CD4-positive, CD25-positive, alpha-beta regulatory T cell (primary cell): Measurements from ENCODE around the gene AGPAT4. TPM values are rescaled to one million over a fixed set of nuclear protein-coding genes. Genes with fewer than 3 reads are reported as not detected.

Experiments
- ATAC-seq, 2 donors: fragments of 150-1000 bp; cut with Tn5 transposase; one replicate each; pipeline ENCODE4 v1.10.0; 2021; ENCODE audit warnings: low read depth in 2 of 2, moderate number of reproducible peaks in 2 of 2, moderate library complexity in 1 of 2
- DNase-seq, 3 donors: peaks; one replicate each; pipeline versions ENCODE4 v3.0.0 to v3.0.0-alpha.2; 2012 to 2022; ENCODE audit warnings: mixed read lengths in 1 of 3
- H3K27ac ChIP-seq: one replicate; pipeline ENCODE4 v1.7.0; 2013; ENCODE audit warnings: mild to moderate bottlenecking, low read length; ENCODE audit not compliant: insufficient read depth, poor library complexity, severe bottlenecking
- H3K27me3 ChIP-seq: one replicate; pipeline ENCODE4 v1.7.0; 2013; ENCODE audit warnings: low read length; ENCODE audit not compliant: control insufficient read depth, insufficient read depth
- H3K36me3 ChIP-seq: one replicate; pipeline ENCODE4 v1.7.0; 2013; ENCODE audit warnings: mild to moderate bottlenecking, low read length, moderate library complexity; ENCODE audit not compliant: control insufficient read depth, insufficient read depth
- H3K4me1 ChIP-seq: 2 replicates; pipeline ENCODE4 v1.7.0; 2013; ENCODE audit warnings: mild to moderate bottlenecking, low read length; ENCODE audit not compliant: insufficient read depth, control insufficient read depth, poor library complexity, severe bottlenecking
- H3K4me3 ChIP-seq: one replicate; pipeline ENCODE4 v1.7.0; 2013; ENCODE audit warnings: low read depth, mild to moderate bottlenecking, low read length, moderate library complexity
- H3K9me3 ChIP-seq, 2 experiments: 1 replicate in 1 of 2; 2 replicates in 1 of 2; pipeline ENCODE4 v1.7.0; 2013; ENCODE audit warnings: low read length in 2 of 2, mild to moderate bottlenecking in 1 of 2, moderate library complexity in 1 of 2; ENCODE audit not compliant: control insufficient read depth in 2 of 2
- H3K27ac Mint-ChIP-seq, 3 donors: one replicate each; pipeline ENCODE4 v1.8.0; 2020 to 2022; ENCODE audit warnings: mild to moderate bottlenecking in 3 of 3, mixed read lengths in 3 of 3, moderate library complexity in 2 of 3
- H3K27me3 Mint-ChIP-seq: one replicate; pipeline ENCODE4 v1.8.0; 2022; ENCODE audit warnings: mild to moderate bottlenecking, mixed read lengths
- H3K36me3 Mint-ChIP-seq: one replicate; pipeline ENCODE4 v1.8.0; 2020; ENCODE audit warnings: mixed read lengths
- H3K4me1 Mint-ChIP-seq, 4 donors: one replicate each; pipeline ENCODE4 v1.8.0; 2020 to 2022; ENCODE audit warnings: mixed read lengths in 4 of 4, mild to moderate bottlenecking in 1 of 4
- H3K4me3 Mint-ChIP-seq, 4 donors: one replicate each; pipeline ENCODE4 v1.8.0; 2020 to 2022; ENCODE audit warnings: mild to moderate bottlenecking in 4 of 4, mixed read lengths in 4 of 4, moderate library complexity in 3 of 4
- H3K9me3 Mint-ChIP-seq, 7 donors: one replicate each; pipeline ENCODE4 v1.8.0; 2020 to 2022; ENCODE audit warnings: mixed read lengths in 7 of 7, mild to moderate bottlenecking in 3 of 7, moderate library complexity in 2 of 7
- polyA plus RNA-seq, 4 donors: library from polyadenylated mRNA; unstranded; fragments of 300-500 nt; fragmentation: Illumina TruSeq; gene quantifications; one replicate each; pipeline ENCODE4 v1.2.3, GENCODE V29; 2021
- total RNA-seq: library from RNA; stranded (reverse); gene quantifications from one replicate; pipeline ENCODE4 v1.2.3, GENCODE V29; 2022

AGPAT4 gene
- total and polyA plus RNA-seq, 5 donors from 2014 or later = 2.4 to 14.6 (median 4.1) TPM

GRCh38 chr6:161150136-161150535 is 123.7 kb downstream of the AGPAT4 start:
- H3K27ac ChIP-seq = no peak overlapping the region
- no peak overlapping the region for H3K4me3 Mint-ChIP-seq
- DNase-seq = no peak
- H3K36me3 ChIP-seq = no peaks in the 10 kb centered on the region
- no peaks in the 10 kb centered on the region for H3K9me3 Mint-ChIP-seq
- H3K9me3 ChIP-seq = no peaks in the 10 kb centered on the region
- no peaks in the 10 kb centered on the region for H3K27me3 Mint-ChIP-seq
- no peak overlapping the region for H3K4me3 ChIP-seq
- H3K4me1 Mint-ChIP-seq = no peaks in the 10 kb centered on the region
- no peak overlapping the region for H3K27ac Mint-ChIP-seq
- H3K27me3 ChIP-seq = no peaks in the 10 kb centered on the region
- ATAC-seq = no peak
- peaks cover 6% of the 10 kb centered on the region for H3K36me3 Mint-ChIP-seq
- no peaks in the 10 kb centered on the region for H3K4me1 ChIP-seq

DNA sequence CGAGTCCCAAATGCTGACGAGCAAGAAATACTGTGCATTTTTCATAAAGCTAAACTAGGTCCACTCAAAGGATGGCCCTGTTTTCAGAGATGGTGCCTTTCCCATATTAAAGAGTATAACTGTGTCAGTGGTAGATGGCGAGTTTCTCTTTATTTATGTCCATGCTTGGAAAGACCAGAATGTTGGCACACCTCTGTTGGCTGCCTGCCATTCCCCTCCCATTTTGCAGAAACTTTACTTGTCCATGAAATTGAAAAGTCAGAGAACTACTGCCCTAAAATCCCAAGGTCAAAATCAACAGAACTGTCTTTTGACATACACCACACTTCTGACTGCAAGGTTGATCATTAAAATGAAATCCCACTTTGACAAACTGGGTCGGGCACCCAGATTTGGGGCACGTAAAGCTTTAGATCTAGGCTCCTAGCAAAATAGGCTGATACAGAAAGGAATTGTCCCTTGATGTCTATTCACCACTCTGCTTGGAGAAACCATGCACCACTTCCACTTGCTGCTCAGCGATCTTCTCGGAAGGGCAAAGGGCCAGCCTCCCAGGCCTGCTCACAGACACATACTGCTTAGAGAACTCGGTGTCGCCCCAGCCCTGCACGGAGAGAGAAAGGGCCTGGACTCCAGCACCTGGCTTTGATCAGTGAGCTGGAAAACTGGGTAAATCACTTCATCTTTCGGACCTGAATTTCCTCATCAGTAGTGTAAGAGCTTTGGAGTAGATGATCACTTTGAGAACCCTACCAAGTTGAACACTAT is 130.0 kb downstream of the AGPAT4 start:
- Mint-ChIP-seq H3K4me3 (no peak overlapping the region), H3K9me3 (peaks cover 0 to 2% (median 0%) of the 10 kb centered on the region in 7 donors), H3K27ac (no peak overlapping the region), H3K27me3 (no peaks in the 10 kb centered on the region), H3K4me1 (peaks cover 0 to 4% (median 0%) of the 10 kb centered on the region in 4 donors), H3K36me3 (peaks cover 10% of the 10 kb centered on the region)
- Histone ChIP-seq H3K27ac (no peak overlapping the region), H3K4me1 (no peaks in the 10 kb centered on the region), H3K4me3 (no peak overlapping the region), H3K9me3 (no peaks in the 10 kb centered on the region), H3K27me3 (no peaks in the 10 kb centered on the region), H3K36me3 (no peaks in the 10 kb centered on the region)
- ATAC-seq (no peak), DNase-seq (no peak)

DNA sequence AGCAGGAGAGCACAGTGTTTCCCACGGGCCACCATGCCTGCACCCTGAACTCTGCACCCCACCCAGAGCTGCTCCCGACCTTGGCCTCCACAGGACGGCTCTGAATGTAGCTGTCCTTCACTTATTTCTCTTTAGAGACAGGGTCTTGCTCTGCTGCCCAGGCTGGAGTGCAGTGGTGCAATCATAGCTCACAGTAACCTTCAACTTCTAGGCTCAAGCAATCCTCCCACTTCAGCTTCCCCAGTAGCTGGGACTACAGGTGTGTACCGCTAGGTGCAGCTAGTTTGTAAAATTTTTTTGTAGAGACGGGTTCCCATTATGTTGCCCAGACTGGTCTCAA is 130.9 kb downstream of the AGPAT4 start:
- Mint-ChIP-seq H3K4me1 (peaks cover 0 to 4% (median 0%) of the 10 kb centered on the region in 4 donors), H3K27ac (no peak overlapping the region), H3K4me3 (no peak overlapping the region), H3K36me3 (peaks cover 10% of the 10 kb centered on the region), H3K9me3 (peaks cover 0 to 2% (median 0%) of the 10 kb centered on the region in 7 donors), H3K27me3 (no peaks in the 10 kb centered on the region)
- no peak for DNase-seq
- Histone ChIP-seq H3K4me1 (no peaks in the 10 kb centered on the region), H3K27ac (no peak overlapping the region), H3K36me3 (no peaks in the 10 kb centered on the region), H3K4me3 (no peak overlapping the region), H3K9me3 (no peaks in the 10 kb centered on the region), H3K27me3 (no peaks in the 10 kb centered on the region)
- ATAC-seq = no peak

DNA sequence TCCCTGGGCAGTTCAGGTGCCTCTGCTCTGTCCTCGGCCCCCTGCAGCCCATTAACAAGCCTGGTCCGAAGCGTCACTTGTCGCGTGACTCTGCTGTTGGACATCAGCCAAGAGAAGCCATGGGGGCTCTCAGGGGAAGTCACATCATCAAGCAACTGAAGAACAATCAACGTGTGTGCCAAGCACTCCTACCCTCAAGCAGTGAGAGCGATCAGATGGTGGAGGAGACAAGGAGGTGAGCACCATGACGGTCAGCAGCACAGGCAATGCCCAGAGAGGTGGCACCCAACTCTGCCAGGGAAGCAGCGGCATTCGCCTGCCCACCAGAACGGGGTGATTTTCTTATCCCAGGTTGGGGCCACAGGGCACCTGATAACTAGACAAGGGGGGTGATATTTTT is 132.7 kb downstream of the AGPAT4 start:
- Histone ChIP-seq H3K4me3 (no peak overlapping the region), H3K27ac (no peak overlapping the region), H3K36me3 (peaks cover 2% of the 10 kb centered on the region), H3K9me3 (no peaks in the 10 kb centered on the region), H3K27me3 (no peaks in the 10 kb centered on the region), H3K4me1 (no peaks in the 10 kb centered on the region)
- H3K36me3 Mint-ChIP-seq = peaks cover 8% of the 10 kb centered on the region
- no peaks in the 10 kb centered on the region for H3K27me3 Mint-ChIP-seq
- DNase-seq = no peak
- H3K4me3 Mint-ChIP-seq = no peak overlapping the region
- no peak for ATAC-seq
- peaks cover 0 to 2% (median 0%) of the 10 kb centered on the region in 7 donors for H3K9me3 Mint-ChIP-seq
- no peak overlapping the region for H3K27ac Mint-ChIP-seq
- peaks cover 0 to 4% (median 0%) of the 10 kb centered on the region in 4 donors for H3K4me1 Mint-ChIP-seq

DNA sequence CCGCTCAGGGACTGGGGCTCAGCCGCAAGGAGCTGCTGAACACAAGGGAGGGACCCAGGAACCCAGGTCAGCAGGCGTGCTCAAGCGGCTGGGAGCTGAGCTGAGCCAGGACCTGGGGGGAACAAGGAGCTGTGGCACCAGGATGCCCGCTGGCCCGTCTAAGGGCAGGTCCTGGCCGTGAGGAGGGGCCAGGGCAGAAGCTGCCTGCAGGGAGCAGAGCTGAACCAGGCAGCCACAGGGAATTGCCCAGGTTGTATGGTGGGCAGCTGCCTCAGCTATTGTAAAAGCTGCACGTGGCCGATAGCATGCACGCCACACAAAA is 133.3 kb downstream of the AGPAT4 start:
- Mint-ChIP-seq H3K36me3 (peaks cover 9% of the 10 kb centered on the region), H3K9me3 (peaks cover 0 to 2% (median 0%) of the 10 kb centered on the region in 7 donors), H3K4me3 (no peak overlapping the region), H3K27me3 (no peaks in the 10 kb centered on the region), H3K27ac (no peak overlapping the region), H3K4me1 (peaks cover 0 to 4% (median 0%) of the 10 kb centered on the region in 4 donors)
- Histone ChIP-seq H3K4me3 (no peak overlapping the region), H3K27ac (no peak overlapping the region), H3K27me3 (no peaks in the 10 kb centered on the region), H3K9me3 (no peaks in the 10 kb centered on the region), H3K4me1 (no peaks in the 10 kb centered on the region), H3K36me3 (peaks cover 4% of the 10 kb centered on the region)
- DNase-seq = no peak
- no peak for ATAC-seq

DNA sequence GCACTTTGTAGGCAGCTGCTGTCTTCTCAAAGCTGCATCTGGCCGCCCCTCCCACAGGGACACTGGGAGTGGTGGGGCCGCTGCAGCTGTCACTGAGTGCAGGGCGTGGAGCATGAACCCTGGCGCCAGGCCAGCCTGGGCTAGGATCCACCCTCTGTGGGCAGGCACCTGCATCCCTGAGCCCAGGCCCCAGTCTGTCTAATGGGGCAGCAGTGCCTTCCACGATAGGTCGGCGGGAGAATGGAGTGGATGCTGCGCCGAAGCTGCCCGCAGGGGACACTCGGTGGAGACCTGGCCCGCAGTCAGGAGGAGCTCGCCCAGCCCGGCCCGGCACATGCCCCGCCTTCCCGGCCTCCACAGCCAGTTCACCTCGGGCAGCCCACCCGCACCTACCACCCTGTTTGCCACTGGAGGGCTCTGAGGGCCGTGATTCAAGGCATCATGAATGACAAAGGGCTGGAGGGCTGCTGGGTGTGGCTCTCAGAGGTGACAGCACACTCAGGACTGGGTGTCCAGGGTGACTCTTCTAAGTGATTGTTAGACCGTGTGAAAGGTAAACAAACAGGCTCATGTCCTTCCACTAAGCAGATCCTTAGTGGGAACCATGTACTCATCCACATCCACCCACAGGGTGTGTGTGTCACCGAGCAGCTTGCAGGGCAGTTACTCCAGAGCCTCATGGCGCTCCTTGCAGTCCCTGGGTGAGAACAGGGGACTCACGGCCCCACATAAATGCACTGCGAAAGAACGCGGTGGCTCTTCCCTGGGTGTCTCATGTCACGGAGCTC is 133.9 kb downstream of the AGPAT4 start:
- no peak overlapping the region for H3K27ac Mint-ChIP-seq
- Histone ChIP-seq H3K27ac (no peak overlapping the region), H3K4me1 (no peaks in the 10 kb centered on the region), H3K9me3 (no peaks in the 10 kb centered on the region), H3K27me3 (no peaks in the 10 kb centered on the region), H3K36me3 (peaks cover 4% of the 10 kb centered on the region), H3K4me3 (no peak overlapping the region)
- H3K4me3 Mint-ChIP-seq = no peak overlapping the region
- peaks cover 0 to 2% (median 0%) of the 10 kb centered on the region in 7 donors for H3K9me3 Mint-ChIP-seq
- H3K4me1 Mint-ChIP-seq = peaks cover 0 to 4% (median 0%) of the 10 kb centered on the region in 4 donors
- H3K27me3 Mint-ChIP-seq = no peaks in the 10 kb centered on the region
- DNase-seq = no peak
- no peak for ATAC-seq
- H3K36me3 Mint-ChIP-seq = peaks cover 9% of the 10 kb centered on the region

GRCh38 chr6:161139304-161139765 is 134.5 kb downstream of the AGPAT4 start:
- H3K36me3 ChIP-seq = peaks cover 4% of the 10 kb centered on the region
- no peak overlapping the region for H3K27ac Mint-ChIP-seq

More at GRCh38 chr6:161139304-161139765, 134.5 kb downstream of the AGPAT4 start:
- no peak for ATAC-seq
- H3K27me3 ChIP-seq = no peaks in the 10 kb centered on the region
- H3K4me3 Mint-ChIP-seq = no peak overlapping the region
- peaks cover 9% of the 10 kb centered on the region for H3K36me3 Mint-ChIP-seq
- H3K9me3 Mint-ChIP-seq = no peaks in the 10 kb centered on the region
- H3K4me3 ChIP-seq = no peak overlapping the region
- H3K9me3 ChIP-seq = no peaks in the 10 kb centered on the region
- no peaks in the 10 kb centered on the region for H3K27me3 Mint-ChIP-seq
- DNase-seq = no peak
- H3K4me1 Mint-ChIP-seq = peaks cover 0 to 4% (median 0%) of the 10 kb centered on the region in 4 donors
- no peaks in the 10 kb centered on the region for H3K4me1 ChIP-seq
- no peak overlapping the region for H3K27ac ChIP-seq
